CD4-positive, alpha-beta T cell treated with Interferon gamma for 1 hour (primary cell): Measurements from ENCODE around the gene TTC28.
"Not testable (repeated sequence)": the region's sequence is repeated elsewhere in the genome, so short reads cannot be mapped to it uniquely, and the experiment has no call there.

ENCODE experiments used
- DNase-seq: peaks from one replicate; pipeline ENCODE4 v3.0.0-alpha.2; 2020

Gene TTC28

DNA sequence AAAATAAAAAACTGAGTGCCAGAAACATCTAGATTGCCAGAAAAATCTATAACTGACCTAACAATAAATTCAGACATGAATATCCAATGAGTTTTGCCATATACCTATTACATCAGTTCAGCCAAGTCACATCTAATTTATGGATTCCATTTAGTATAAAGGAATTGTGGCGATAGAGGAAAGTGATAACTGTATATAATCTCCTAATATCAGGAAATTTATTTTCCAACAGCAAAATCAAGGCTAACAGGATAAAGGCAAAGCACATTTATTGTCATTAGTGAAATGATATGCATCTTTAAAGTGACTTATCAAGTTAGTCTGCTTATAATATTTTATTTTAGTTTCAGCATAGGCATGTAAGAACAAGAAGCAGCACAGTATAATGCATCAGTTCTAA lies 462.4 kb downstream of the TTC28 start:
- no peak for DNase-seq

DNA sequence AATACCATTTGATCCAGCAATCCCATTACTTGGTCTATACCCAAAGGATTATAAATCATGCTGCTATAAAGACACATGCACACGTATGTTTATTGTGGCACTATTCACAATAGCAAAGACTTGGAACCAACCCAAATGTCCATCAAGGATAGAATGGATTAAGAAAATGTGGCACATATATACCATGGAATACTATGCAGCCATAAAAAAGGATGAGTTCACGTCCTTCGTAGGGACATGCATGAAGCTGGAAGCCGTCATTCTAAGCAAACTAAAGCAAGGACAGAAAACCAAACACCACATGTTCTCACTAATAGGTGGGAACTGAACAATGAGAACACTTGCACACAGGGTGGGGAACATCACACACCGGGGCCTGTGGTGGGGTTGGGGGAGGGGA lies 464.9 kb downstream of the TTC28 start:
- not testable (repeated sequence) for DNase-seq

DNA sequence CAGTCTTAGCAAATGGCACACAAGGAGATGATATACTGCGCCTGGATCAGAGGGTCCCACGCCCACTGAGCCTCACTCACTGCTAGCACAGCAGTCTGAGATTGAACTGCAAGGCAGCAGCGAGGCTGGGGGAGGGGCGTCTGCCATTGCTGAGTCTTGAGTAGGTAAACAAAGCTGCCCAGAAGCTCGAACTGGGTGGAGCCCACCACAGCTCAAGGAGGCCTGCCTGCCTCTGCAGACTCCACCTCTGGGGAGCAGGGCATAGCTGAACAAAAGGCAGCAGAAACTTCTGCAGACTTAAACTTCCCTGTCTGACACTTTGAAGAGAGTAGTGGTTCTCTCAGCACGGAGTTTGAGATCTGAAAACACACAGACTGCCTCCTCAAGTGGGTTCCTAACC lies 470.2 kb downstream of the TTC28 start:
- not testable (repeated sequence) for DNase-seq

DNA sequence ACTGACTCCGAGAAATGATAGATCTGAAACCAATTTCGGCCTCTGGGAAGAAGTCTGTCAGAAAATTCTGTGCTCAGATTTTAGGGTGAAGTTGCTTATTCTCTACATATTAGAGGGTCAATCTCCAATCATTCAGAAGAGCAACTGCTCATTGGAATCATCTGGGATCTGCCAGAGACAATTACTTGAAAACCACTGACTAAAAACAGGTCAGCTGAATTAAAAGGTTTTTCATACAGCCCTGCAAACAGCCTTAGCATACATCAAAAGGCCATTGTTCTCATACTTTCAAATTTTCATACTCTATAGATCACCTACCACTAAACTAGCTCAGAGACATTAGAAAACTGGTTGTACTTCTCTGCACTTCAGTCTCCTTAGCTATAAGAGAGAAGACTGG lies 470.9 kb downstream of the TTC28 start:
- no peak for DNase-seq

DNA sequence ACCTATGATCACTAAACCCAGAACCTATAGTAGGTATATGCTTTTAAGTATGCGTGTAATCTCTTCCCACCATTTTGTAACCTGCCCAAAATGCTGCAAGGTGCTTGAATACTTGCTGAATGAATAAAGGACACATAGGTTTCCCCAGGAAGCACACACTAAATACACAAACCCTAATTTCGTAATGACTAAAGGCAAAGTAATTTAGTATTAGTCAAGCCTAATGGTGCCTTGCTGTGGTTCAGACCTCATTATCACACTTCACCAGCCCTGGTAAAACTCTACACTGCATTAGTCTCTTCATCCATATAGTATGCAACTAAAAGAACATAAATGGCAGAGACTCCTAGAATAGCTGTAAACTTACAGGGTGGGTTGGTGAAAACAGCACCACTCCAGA lies 471.6 kb downstream of the TTC28 start:
- DNase-seq, result no peak

DNA sequence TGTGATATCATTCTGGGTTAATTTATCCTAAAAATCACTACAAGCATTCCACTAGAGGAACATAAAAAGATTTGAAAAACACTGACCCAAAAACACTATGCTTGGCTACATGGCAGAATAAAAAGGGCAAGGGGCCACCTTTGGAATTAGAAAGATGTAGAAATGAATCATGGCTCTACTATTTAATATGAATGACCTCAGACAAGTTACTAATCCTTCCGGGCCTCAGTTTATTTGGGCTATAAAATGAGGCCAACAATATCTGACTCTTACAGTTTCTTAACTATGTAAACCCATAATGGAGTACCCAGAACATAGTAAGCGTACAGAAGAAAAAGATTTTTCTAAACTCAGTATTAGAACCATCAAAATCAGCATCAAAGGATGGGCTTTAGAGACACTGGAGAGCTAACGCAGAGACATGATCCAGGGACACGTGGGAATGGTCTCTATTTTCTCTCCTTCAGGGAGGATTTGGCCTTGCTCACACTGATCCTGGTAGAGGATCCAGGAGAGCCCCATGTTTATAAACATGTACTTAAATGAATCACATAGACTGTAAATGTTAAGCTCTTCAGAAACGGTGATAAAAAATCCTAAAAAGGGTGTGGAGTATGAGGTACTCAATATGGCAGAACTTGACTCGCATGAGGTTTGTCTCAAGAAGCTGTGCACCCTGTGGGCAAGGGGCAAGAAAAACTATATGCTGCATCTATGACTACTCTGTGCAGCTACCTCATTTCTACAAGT lies 472.2 kb downstream of the TTC28 start:
- DNase-seq, result no peak

DNA sequence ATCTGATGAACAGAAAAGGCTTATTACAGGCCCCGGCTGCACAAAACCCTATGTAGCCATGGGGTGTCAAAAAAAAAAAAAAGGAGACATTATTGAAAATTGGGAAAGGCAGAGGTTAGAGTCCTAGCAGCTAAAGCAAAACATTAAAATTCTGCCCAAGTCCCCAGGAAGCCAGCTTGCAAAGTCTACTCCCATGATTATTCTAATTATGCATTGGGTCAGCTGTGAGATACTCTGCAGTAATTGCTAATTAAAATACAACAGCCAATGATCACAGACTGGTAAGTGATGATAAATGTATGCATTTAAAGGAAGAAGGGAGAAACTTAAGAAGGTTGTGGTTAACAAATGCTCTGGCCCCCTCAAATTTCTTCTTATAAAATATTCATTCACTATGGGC lies 473.7 kb downstream of the TTC28 start:
- no peak for DNase-seq

DNA sequence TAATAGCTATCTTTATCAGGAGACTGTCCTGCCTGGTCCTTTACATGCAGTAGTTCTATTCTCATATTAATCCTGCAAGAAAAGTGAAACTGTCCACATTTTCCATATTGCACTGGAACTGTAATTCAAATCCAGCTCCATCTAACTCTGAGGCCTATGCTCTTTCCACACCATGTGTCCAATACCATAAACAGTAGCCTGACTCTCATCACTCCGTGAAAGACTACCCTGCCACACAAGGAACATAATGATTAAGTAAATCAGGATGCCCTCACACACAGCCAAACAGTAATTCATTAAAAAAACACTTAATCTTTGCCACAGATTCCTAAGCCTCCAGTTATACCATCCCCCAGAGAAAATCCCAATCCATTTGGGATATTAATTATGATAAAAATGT lies 475.3 kb downstream of the TTC28 start:
- no peak for DNase-seq

DNA sequence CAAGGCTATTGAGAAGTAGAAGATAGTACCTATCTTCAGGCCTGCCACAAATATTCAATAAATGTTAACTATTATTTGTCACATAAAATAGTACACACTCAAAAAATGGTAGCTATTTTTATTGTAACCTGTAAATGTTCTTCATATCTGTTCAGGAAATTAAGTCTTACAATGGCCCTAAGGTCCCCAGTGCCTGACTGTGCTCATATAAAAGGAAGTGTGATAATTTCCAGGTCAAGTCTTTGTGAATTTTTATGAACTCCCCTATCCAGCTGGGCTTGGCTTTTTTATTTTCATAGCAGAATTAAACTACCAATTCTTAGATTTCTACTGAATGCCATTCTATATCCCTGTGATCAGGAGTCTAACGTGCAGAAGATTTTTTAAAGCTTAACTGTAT lies 476.4 kb downstream of the TTC28 start:
- no peak for DNase-seq

DNA sequence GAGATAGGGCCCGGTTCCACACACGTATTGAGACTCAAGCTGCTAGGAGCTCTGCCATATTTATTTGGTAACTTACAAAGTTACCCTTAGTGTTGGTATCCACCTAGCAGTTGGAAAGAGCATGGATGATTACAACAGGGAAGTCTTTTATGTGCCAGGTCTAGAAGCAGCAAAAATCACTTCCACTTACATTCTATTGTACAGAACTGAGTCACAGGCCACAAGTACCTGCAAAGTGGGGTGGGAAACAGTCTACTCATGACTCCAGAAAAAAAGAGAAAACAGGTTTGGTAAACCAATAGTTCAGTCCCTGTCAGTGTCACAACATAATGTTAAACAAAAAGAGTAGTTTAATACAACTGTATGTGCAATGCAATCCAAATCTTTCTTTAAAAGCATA lies 480.9 kb downstream of the TTC28 start:
- DNase-seq, result no peak

DNA sequence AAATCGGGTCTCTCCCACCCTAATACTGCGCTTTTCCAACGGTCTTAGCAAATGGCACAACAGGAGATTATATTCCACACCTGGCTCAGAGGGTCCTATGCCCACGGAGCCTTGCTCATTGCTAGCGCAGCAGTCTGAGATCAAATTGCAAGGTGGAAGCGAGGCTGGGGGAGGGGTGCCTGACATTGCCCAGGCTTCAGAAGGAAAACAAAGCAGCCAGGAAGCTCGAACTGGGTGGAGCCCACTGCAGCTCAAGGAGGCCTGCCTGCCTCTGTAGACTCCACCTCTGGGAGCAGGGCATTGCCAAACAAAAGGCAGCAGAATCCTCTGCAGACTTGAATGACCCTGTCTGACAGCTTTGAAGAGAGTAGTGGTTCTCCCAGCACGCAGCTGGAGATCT lies 488.1 kb downstream of the TTC28 start:
- not testable (repeated sequence) for DNase-seq

DNA sequence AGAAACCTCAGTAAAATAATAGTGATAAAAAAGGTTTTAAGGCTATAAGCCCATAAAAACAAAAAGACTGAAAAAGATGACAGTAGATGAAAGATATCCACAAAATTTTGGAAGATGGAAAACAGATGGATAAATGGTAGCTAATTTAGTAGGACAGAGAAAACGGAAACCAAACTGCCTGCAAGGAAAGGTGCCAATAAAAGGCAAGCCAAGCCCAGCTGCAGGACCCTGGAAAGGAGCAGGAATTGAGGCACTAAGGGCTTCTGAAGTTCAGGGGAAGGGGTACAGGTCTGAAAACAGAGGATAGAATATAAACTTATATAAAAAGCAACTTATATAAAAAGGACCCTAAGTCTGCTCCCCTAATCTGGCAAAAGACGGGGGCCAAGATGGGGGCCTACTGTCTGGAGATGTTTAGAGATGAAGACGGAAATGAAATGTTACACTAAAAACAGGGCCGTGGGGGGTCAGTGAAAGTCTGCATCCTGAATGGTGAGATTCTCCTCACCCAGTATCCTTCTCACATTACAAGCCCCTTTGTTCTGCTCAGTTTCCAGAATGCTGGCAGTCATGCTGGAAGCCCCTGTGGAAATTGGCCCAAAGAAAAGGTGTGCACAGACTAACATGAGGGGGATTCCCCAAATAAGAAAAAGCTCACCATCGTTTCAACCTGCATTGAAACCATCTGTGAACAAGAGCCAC lies 491.3 kb downstream of the TTC28 start:
- DNase-seq, result no peak

DNA sequence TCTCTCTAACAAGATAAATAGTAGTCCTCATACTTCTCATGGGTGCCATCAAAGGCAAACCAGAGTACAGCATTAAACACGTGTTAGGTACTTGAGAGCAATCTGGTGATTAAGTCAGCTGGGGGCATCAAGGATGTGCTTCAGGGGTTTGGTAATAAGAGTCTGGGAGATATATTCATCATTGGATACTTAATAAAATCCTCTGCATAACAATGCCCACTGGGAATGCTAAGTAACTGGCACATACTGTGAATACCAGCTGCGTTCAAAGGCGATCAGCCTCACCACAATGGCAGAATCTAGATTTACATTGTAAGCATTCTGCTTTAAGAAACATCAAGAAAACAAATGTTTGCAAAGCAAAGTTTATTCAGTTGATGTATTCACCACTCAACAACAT lies 492.0 kb downstream of the TTC28 start:
- DNase-seq, result no peak

DNA sequence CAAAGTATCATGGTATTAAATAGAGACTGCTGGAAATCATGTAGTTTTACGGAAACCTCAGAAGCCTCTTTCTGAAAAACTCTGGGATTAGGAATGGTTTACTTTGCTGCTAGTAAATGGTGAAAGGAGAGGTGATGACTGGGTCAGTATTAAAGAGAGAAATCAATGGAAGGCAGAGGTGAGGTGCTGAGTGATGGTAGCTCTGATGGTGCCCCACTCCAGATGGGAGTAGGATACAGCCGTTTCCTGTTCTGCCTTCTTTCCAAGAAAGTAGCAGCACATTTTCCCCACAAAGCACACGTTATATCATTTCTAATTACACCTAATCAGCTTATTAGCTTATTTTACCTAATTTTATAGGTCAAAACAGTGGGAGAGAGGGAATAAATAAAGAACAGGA lies 493.0 kb downstream of the TTC28 start:
- DNase-seq, result no peak

DNA sequence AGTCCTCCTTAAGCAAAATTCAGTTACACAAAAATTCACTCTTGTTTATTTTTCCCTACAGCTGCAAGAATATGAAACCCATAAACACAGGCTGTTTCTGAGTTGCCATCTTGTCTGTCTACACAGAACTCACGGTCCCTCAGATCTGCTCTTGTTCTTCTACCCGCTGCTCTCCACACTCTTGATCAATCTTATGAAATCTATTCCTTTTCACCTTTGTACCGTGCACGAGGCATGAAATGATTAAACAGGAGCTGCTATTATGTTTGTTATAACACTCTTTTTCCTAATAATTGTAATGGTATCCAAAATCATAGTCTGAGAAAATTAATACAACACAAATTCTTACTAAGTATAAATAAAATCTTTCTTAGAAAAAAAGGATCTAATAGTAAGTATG lies 494.5 kb downstream of the TTC28 start:
- DNase-seq, result no peak

DNA sequence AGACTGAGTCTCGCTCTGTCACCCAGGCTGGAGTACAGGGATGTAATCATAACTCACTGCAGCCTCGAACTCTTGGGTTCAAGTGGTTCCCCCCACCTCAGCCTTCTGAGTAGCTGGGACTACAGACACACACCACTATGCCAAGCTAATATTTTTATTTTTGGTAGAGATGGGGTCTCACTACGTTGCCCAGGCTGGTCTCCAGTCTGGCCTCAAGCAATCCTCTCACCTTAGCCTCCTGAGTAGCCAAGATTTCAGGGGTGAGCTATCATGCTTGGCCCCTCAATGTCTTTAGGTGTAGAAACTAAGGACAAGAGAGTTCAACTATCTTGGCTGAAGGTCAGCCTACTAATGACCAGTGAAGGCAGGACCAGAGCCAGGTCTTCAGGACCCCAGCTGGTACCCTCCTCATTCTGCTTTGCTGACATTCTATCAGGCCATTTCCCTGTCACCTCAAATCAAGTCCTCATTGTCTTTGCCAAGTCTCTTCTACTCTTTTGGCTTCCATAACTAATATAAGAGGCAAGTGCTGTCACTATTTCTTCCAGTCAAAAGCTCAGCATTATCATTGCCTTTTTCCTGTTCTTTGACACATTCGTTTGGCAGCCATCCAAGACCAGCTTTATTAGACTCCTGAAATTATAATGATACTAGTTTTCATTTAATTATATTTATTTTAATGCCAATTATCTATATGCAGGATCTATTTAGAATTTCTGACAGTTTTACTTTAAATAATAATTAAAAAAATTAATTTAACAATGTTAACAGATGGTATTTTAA lies 496.4 kb downstream of the TTC28 start:
- no peak for DNase-seq

DNA sequence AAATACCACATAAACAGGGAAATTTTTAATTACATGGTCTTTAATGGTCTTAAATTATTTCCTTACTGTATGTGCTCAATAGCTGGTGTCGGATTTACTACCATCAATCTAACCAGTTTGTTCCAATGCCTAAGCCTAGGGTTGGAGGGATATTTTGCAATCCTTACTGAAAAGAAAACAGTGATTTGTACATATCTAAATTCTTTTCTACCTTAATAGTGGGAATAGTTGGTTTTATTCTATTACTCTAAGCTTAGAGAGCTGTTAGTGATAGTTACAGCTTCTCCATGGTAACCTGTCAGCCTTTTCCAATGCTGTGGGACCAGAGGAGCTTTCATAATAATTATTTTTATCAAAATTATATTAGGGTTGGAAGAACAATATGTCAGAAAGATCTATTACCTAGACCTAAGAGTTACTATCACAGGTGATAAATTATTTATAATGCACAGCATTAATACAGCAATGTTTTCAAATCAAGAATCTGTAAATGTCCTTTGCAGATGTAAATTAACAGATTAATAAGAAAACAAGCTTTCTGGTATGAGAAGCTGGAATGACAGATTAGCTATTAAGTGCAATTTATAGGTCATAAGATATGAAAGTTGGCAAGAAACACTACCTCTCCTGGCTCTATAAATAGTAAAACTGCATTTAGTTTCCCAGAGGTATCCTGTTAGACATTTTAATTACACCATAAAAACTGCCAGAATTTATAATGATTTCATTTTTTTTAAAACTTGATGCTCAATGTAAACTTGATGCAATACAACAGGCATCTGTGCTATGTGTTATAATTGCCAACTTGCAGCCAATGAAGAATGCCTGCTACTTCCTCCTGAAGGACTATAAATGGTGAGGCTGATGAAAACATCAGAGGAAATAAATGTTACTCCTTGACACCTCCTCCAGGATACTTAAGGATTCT lies 498.6 kb downstream of the TTC28 start:
- no peak for DNase-seq

DNA sequence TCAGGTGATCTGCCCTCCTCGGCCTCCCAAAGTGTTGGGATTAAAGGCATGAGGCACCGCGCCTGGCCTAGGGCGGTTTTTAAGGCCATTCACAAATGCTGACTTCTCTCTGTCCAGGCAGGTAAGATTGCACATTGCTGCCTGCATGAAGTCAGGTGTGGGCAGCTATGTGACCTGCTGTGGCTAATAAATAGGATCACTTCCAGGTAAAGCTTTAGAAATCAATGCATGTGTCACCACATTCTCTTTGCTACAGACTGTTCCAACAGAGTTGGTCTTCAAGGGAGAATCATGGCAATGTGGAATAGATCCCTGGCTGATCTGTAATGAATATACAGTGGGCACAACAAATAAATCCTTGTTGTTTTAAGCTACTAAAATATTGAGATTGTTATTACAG lies 500.2 kb downstream of the TTC28 start:
- no peak for DNase-seq

DNA sequence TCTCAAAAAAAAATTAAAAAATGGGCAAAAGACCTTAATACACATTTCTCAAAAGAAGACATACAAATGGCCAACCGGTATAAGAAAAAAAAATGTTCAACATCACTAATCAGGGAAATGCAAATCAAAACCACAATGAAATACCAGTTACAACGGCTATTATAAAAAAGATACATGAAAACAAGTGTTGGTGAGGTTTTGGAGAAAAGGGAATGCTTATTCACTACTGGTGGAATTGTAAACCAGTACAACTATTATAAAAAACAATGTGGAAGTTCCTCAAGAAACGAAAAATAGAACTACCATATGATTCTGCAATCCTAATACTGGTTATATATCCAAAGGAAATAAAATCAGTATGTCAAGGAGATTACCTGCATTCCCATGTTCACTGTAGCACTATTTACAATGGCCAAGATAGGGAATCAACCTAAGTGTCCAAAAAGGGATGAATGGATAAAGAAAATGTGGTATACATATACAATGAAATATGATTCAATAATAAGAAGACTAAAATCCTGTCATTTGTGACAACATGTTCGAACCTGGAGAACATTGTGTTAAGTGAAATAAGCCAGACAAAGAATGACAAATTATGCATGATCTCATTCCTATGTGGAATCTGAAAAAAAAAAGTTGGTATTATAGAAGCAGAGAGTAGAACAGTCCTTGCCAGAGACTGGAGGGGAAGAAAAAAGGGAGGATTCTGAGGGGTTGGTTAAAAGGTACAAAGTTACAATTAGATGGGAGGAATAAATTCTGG lies 503.7 kb downstream of the TTC28 start:
- no peak for DNase-seq

DNA sequence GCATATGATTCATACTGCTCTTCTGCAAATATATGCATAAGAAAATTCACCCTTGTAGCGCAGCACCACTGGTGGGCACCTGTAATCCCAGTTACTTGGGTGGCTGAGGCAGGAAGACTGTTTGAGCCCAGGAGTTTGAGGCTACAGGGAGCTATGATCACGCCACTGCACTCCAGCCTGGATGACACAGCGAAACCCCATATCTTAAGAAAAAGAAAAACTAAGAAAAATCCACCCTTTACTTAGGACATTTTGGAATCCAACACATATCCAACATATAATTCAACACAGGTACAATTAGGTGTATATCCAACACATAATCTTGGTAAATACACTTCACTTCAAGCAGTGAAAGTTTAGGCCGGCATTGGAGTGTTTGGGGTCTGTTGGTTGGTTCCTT lies 505.1 kb downstream of the TTC28 start:
- DNase-seq, result no peak

DNA sequence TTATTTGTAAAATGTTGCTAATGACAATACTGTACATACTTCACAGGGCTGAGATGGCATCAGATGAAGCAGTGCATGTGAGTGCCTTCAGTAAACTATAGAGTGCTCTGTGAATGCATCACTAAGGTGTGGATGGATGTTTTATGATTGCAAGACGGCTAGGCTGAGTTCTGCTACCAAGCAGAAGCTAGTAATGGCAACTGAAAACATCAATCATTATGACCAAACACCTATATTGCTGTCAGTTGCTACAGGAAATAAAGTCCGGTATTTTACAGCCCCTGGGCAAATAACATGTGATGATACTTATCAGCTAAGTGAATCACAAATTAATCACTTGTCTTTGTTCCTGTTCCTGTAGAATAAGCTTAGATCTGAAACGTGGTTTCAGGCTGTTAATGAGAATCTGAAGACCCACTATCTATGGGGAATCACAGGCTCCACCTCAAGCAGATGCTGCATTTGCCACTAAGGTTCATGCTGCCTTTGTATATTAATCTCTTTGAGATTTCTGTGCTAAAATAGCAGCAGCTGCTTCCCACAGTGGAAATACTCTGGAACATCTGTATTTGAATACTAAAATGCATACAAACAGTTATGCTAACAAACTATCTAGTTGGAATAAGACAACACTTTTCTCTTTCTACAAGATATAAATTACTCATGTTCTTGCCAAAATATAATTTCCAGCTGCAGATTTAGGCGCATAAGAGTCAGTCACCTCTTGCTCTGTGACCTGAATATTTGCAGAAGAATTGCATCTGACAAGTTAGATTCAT lies 506.6 kb downstream of the TTC28 start:
- DNase-seq, result no peak
